GM18502 (cell line): ENCODE data around the gene CCDC107.

Source experiments
- ATAC-seq: cut with Tn5 transposase; IDR thresholded peaks from one replicate; pipeline ENCODE4 v1.9.1; 2021; ENCODE audit warnings: mild to moderate bottlenecking; ENCODE audit not compliant: unreplicated experiment, poor library complexity

Gene CCDC107

DNA sequence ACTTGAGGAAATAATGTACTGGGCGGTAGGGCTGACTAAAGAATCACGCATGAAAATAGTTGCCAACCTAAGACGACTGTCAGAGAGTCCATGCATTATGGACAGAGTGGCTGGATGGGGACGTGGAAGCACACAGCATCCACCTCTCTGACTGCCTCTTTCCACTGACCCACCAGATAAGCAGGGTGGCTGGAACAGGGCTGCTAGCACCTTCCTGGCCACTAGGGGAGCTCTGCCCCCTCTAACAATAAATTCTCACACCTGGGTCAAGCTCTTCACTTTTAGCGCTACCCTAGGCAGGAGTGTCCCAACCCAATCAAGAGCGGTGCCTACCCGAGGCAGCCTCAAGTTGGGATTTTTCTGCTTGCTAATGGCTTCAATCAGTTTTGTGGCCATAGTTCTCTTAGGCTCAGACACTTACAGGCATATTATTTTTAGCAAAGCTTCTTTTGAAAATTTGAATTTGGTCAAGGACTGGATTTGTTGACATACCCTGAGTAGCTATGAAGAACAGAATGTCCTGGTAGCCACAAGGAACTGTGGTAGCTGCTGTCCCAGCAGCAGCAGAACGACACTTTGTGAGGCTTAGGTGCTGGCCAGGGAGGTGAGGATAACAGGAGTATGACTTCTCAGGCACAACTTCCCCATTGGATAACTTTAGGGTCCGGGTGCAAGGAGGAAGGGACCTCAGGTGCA is 38.6 kb downstream of the CCDC107 start:
- no peak for ATAC-seq

DNA sequence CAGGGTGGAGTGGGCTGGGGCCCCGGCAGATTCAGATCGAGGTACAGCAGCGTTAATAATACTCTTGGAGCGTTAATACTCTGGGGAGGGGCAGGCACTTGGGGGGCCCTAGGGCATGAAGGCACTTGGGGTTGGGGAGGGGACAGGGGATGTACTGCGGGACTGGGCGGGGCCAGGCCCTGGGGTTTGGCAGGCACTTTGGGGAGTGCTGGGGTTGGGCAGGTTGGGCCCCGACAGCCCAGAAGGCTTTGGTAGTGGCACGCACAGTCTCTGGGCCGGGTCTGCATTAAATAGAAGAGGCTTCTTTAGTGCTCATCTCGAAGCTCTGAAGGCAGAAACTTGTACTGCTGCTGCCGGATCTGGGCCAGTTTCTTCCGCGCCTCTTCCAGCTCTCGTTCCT is 39.4 kb downstream of the CCDC107 start:
- ATAC-seq, result no peak

DNA sequence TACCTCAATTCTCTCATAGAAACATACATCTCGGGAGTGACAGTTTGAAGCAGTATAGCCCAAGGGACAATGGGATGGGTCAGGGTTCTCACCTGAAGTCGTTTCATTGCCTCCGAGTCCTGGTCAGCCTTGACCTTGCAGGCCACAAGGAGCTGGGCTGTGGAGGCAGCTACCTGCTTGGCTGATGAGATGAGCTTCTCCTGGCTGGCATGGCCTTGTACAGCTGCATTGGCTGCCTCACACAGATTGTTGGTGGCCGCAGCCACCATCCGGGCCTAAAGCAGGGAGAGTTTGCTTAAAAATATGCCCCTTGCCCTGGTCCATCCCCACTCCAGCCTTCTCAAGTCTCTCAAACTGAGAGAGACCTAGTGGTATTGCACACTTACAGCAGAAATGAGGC is 40.1 kb downstream of the CCDC107 start:
- no peak for ATAC-seq

DNA sequence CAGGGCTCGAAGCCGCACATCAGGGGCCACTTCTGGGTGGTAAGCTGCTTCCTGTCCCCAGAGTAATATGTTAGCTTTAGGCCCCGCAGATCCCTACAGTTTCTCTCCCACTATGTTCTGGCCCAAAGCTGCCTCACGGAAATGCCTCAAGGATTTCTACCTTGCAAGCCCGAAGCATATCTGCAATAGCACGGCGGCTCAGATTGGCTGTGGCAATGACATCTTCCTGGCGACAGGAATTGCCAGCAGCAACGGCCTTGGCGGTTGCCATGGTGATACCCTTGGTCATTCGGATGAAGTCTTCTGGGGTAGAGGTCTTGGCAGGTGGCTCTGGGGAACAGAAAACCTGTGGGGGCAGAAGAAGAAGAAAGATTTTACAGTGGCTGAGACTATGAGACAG is 41.9 kb downstream of the CCDC107 start:
- no peak for ATAC-seq

DNA sequence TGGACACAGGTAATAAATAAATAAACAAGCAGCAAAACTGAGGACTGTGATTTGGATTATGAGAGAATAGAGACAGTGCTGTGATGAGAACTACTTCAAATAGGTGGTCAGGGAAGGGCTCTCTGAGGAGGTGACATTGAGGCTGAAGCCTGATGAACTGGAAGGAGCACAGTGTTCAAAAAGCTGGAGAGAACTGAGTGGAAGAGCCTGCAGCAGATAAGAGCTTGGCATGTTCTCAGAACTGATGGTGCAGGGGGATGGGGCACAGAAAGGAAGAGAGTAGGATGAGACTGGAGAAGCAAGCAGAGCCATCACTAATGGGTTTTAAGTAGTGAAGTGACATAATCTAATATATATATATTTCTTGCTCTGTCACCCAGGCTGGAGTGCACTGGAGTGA is 42.9 kb downstream of the CCDC107 start:
- no peak for ATAC-seq

DNA sequence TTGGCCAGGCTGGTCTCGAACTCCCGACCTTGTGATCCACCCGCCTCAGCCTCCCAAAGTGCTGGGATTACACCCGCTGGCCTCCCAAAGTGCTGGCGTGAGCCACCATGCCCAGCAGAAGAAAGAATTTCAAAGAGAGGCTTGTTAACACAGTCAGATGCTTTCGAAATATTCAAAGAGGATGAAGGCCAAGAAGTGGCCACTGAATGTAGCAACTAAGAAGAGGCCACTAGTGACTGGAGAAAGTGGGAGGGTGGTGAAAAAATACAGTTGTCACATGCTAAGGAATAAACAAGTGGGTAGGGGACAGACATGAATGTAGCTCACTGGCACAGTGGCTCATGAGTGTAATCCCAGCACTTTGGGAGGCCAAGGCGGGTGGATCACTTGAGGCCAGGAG is 44.6 kb downstream of the CCDC107 start:
- ATAC-seq, result no peak

DNA sequence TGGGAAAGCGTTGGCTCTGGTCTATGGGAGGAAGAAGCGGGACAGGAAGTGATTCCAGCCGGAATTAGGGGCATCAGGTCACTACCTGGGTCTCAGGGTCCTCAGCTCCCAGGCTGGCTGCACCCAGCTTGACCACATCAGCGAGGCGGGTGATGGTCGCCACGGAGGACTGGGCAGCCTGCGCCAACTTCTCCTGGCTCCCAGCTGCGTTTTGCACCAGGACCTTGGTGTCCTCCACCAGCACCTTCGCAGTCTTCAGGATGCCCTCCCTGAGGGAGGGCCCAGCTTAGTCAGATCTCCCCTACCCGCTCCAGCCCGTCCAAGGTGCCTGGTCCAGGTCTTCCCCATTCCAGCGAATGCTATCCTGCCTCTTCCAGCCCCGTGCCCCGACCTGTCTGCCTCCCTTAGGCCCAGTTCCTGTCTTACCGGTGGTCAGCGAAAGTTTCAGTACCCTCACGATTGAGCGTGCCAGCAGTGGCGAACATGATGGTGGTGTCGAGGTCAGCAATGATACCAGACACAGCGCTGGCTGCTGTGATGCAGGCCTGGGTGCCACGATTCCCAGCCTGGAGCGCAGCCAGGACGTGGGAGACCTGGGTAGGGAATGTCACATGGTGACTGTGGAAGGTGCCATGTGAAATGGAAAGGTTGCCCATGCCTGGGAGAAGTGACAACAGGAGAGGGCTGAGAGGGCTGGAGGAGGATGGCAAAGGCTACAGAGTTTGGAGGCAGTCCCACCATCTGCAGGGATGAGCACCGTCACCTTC is 46.0 kb downstream of the CCDC107 start:
- no peak for ATAC-seq

DNA sequence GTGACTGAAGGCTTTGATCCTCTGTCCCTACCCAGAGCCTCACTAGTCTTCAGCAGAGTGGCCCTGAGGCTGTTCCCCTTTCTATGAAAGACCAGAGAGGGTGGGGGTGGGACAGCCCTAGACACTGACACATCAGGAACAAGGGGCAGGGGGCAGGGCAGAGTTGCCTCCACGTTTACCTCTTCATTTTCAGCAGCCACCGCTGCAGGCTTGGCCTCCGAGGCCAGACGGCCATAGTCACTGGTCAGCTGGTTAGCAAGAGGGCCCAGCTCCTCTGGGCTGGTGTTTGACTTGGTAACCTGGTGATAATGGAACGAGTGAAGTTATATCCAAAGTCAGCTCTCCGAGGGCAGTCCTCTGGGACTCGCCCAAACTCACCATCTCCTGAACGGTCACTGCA is 47.3 kb downstream of the CCDC107 start:
- ATAC-seq, result no peak

DNA sequence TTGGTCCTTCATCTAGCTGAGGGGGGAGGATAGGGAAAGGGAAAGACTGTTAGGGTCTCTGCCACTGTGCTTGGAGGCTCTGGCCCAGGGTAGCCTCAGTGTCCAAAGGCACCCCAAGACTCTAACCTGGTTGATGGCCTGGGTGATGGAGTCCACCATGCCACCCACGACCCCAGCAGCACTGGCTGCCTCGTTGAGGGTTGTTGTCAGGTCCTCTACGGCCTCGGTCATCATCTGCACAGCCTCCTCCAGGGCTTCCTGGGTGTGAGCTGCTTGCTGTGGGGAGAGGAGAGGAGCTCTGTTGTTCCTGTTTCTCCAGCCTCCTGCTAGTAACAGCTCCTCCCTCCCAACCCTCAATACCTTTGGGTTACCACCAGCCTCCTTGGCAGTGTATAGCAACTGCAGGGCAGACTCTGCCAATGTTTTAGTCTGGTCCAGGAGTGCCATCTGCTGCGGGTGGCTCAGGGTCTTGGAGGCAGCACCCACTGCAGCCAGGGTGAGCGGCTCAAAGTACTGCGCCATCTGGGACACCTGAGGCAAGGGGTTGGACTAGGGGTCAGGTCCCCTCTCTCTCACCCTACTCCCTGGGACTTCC is 47.8 kb downstream of the CCDC107 start:
- no peak for ATAC-seq

DNA sequence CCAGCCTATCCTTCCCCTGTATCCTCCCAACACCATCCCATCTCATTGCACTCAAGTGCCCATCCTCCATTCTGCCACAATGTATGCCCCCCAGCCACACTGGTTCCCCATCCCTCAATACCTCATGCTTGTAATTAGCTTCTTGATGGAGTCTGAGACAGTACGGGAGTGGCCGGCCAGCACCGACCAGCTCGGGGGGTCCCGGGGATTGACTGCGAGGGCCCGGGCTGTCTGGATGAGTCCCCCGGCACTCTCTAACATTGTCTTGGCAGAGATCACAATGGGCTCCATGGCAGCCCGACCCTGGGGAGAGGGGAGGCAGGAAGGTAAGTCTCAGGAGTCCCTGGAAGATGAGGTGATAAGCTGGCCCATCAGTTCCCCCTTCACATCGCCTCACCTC is 48.9 kb downstream of the CCDC107 start:
- no peak for ATAC-seq

DNA sequence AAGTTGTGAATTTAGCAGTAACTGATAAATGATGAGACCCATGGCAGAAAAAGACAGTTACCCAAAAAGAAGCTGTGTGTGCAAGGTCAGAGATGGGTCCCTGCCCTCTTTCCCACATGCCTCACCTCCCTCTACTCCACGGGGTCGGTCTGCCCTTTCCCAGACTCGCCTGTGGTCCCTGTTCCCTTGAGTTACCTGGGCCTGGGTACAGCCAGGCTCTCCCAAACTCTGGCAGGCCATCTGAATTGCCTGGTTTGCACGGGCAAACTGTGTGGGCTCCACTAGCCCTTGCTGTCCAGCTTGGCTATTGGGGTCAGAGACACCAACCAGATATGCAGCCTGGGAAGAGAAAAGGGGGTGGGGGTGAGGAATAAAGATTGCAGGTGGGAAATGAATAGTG is 50.1 kb downstream of the CCDC107 start:
- no peak for ATAC-seq

DNA sequence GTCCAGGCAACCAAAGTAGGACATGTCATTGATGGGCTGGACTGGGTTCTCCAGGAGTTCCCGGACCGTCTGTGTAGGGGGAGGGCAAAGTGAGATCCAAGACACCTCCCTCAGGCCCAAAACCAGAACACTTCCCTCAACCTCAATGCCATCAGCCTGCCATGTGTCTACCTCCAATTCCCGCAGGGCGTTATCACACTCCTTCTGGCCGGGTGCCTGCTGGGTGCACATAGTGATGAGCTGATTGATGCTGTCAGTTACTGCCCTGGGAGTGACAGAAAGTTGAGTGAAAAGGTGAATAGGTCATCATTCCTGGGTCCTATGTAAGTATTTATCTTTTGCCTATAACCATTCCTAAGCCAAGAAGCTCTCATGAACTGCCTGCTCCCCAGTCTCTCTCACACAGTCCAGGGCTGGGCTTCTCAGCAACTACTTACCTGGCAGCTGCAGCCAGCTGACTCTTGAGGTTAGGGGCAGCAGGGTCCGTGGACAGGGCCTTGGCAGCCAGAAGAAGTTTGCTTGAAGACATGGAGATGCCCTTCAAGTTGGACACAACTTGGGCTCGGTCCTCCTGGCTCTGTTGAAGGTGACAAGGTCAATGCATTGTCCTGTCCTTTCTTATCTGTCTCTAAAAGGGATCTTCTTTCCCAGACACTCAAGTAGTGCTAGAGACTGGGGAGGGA is 52.9 kb downstream of the CCDC107 start:
- ATAC-seq, result no peak
